CD4-positive, alpha-beta T cell treated with Interleukin-17A for 1 hour (primary cell): ENCODE data around the gene GRHL1.
"Not testable (repeated sequence)": the region's sequence is repeated elsewhere in the genome, so short reads cannot be mapped to it uniquely, and the experiment has no call there.

Experiments
- DNase-seq: peaks from one replicate; pipeline ENCODE4 v3.0.0-alpha.2; 2020

The GRHL1 gene

DNA sequence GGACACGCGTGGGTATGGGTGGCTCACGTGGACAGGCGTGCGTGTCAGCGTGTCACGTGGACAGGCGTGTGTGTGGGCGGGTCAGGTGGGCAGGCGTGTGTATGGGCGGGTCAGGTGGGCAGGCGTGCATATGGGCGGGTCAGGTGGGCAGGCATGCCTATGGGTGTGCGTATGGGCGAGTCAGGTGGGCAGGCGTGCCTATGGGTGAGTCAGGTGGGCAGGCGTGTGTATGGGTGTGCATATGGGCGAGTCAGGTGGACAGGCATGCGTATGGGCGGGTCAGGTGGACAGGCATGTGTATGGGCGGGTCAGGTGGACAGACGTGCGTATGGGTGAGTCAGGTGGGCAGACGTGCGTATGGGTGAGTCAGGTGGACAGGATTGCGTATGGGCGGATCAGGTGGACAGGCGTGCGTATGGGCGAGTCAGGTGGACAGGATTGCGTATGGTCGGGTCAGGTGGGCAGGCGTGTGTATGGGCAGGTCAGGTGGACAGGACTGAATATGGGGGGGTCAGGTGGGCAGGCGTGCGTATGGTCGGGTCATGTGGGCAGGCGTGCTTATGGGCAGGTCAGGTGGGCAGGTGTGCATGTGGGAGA lies 61.0 kb downstream of the GRHL1 start:
- DNase-seq, result not testable (repeated sequence)

DNA sequence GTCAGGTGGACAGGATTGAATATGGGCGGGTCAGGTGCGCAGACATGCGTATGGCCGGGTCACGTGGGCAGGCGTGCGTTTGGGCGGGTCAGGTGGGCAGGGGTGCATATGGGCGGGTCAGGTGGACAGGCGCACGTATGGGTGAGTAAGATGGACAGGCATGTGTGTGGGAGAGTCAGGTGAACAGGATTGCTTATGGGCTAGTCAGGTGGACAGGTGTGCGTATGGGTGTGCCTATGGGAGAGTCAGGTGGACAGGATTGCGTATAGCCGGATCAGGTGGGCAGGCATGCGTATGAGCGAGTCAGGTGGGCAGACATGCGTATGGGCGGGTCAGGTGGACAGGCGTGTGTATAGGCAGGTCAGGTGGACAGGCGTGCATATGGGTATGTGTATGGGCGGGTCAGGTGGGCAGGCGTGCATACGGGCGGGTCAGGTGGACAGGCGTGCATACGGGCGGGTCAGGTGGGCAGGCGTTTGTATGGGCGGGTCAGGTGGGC lies 61.5 kb downstream of the GRHL1 start:
- no peak for DNase-seq

- DNase-seq, result not testable (repeated sequence)
These were observed 62.3 kb downstream of the GRHL1 start for GRCh38 chr2:10013651-10014417.

GRCh38 chr2:10014418-10015190 lies 63.1 kb downstream of the GRHL1 start:
- DNase-seq, result no peak

DNA sequence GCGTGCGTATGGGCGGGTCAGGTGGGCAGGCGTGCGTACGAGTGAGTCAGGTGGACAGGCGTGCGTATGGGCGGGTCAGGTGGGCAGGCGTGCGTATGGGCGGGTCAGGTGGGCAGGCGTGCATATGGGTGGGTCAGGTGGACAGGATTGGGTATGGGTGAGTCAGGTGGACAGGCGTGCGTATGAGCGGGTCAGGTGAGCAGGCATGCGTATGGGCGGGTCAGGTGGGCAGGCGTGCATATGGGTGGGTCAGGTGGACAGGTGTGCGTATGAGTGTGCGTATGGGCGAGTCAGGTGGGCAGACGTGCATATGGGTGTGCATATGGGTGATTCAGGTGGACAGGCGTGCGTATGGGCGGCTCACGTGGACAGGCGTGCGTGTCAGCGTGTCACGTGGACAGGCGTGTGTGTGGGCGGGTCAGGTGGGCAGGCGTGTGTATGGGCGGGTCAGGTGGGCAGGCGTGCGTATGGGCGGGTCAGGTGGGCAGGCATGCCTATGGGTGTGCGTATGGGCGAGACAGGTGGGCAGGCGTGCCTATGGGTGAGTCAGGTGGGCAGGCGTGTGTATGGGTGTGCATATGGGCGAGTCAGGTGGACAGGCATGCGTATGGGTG lies 64.0 kb downstream of the GRHL1 start:
- not testable (repeated sequence) for DNase-seq

GRCh38 chr2:10016001-10016801 lies 64.7 kb downstream of the GRHL1 start:
- DNase-seq, result no peak

DNA sequence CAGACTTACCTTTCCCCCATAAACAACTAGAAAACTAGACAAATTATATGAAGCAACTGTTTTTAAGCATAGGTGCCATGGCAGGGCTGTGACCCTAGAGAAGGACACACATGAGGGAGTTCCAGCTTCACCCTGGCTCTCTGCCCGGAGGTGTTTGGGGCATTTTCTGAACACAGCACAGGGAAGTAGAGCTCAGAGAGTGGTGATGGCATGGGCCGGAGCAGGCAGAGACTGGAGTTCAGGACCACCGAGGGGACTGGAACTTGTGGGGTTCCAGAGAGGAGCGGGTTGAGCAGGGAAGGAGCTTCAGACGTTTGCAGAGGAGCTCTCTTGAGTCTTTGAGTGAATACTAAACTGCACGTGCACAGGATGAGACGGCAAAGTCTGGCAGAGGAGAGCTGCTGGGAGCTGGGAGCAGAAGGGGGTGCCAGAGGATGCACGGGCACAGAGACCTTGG lies 65.3 kb downstream of the GRHL1 start:
- no peak for DNase-seq

DNA sequence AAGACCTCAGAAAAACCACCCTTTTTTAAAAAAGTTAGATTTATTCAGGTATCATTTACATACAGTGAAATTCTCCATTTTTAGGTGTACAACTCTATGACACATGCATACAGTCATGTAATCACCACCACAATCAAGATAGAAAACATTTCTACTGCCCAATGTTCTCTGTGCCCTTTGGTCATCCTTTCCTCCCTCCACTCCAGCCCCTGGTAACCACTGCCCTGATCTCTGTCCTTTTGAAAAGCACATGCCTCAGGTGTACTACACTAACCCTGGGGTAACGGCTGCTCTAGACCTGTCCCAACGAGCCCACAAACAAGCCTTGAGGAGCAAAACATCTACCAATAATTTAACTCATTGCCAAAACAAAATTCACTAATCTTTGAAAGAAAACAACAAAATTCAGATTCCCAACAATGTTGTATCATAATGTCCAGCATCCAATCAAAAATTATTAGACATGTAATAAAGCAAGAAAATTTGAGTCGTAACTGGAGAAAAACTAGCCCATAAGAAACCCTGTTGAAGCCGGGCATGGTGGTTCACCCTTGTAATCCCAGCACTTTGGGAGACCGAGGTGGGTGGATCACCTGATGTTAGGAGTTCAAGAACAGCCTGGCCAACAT lies 65.9 kb downstream of the GRHL1 start:
- DNase-seq, result no peak

DNA sequence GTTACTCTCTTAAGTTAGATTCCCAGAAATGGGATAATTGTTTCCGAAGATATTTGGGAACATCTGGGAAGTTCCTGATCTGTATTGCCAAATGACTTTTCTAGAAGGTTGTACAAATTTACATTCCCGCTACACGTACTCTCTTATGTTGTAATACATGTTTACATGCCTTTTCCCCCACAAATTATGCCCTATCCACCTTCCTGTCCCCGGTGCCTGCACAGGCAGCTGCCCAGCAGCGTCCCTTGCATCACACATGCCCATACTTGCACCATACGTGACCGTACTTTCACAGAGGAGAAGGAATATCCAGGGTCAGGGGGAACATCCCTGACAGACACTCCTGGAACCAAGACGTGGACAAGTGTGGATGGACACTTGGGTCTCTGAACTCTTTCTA lies 67.7 kb downstream of the GRHL1 start:
- DNase-seq, result no peak

- DNase-seq, result no peak
These were observed 68.3 kb downstream of the GRHL1 start for GRCh38 chr2:10019602-10020400.

GRCh38 chr2:10022041-10022421 lies 70.5 kb downstream of the GRHL1 start:
- DNase-seq, result no peak

- DNase-seq, result no peak
These were observed 71.0 kb downstream of the GRHL1 start for GRCh38 chr2:10022445-10022844.

- DNase-seq, result no peak
These were observed 71.6 kb downstream of the GRHL1 start for GRCh38 chr2:10022966-10023662.

DNA sequence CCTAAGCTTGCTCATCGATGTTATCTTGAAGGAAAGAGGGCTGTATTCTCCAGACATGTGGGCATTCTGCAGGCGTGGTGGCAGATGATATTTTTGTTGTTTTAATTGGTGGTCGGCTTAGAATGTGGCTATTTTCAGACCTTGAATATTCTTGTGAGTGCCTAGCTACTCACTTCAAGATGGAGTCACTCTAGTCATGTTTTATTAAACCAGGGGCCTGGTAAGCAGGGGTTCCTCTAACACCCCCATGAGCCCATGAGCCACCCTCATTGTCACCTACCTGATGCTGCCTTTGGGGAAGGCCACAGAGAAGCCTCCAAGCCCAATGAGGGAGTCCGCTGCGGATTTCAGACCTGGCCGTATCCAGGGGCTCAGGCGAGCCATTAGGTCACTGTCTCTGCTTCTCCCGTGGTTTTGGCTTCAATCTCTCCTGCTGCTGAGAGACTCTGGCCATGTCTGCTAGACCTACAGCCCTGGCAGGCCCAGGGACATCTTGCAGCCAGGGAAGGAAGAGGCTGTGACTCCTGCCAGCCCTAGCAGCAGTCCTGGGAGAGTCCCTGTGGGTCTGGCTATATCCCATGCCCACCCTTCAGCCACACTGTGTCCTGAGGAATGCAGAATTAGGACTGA lies 75.6 kb downstream of the GRHL1 start:
- DNase-seq, result no peak

DNA sequence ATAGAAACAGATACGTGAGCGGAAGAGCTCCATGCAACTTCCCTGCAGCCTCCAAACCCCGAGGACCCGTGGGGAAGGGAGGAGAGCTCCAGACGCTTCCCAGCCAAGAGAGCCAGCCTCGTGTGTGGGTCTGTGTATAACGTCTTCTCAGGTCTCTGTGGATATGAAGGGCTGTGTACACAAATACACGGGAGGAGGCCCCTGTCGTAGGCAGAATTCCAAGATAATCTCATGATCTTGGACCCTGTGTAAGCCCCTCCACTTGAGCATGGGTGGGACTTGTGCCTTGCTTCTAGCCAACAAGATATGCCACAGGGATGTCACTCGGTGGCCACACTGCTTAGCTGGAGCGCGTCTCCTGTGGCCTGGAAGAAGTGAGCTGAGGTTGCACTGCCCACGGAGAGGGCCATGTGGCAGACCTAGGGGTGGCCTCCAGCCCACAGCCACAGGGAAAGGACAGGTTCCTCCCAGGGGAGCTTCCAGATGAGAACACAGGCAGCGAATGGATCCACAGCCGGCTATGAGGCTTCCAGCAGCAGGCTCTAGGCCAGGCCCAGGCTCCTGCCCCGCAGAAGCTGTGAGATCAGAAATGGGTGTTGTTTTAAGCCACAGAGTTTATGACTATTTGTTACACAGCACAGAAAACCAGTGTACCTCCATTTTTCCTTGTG lies 76.3 kb downstream of the GRHL1 start:
- no peak for DNase-seq

DNA sequence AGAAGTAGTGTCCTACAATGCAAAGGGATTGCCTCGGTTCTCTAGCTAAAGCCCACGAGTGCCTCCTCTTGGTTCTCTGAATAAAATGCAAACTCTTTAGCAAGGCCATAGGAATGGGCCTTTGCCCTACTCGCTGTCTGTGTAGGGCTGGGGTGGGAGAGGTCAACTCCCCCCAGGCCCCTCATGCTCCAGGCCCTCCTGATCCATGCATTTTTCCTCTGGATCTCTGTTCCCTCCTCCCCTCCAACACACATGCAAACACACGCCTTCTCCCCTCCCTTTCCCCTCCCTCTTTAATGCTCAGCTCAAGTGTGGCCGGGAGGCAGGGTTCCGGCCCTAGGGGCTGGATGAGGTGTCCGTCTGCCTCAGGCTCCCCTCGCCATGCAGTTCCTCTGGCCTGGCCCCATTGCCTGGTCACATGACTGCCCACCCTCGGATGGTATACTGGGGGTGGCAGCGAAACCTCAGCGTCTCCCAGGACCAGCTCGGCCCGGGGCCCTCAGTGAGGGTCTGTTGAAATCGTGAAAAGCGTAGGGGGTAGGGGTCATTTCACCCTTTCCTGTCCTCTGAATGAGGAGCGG lies 77.0 kb downstream of the GRHL1 start:
- DNase-seq, result no peak

GRCh38 chr2:10028988-10029874 lies 77.7 kb downstream of the GRHL1 start:
- DNase-seq, result peak; percentile 78

- no peak for DNase-seq
These were observed 78.4 kb downstream of the GRHL1 start for GRCh38 chr2:10029875-10030223.
